NCI-H2227 treated with DMSO at 0.1 percent for 48 hours (cell line): ENCODE measurements around the gene SGK2.
"Not testable (repeated sequence)": the region's sequence is repeated elsewhere in the genome, so short reads cannot be mapped to it uniquely, and the experiment has no call there.

Experiments used
- DNase-seq: peaks from one replicate; lab custom pipeline; 2025; lab: John Stamatoyannopoulos, UW

SGK2 gene

DNA sequence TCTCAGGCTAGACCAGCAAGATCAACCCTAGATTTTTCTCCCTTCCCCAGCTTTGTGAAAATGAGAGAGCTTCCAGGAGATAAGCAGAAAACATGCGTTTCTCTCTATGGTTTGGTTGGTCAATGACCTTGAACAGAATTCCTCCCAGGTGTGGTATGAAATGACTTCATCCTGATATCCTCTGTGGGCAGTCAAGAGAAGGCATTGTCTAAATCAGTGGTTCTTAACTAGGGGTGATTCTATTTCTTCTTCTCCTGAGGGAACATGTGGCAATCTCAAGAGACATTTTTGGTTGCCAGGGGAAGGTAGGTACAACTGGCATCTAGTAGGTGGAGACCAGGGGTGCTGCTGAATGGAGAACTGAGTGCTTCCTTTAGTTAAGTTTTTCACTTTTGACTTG, 44.3 kb downstream of the SGK2 start:
- DNase-seq: no peak

DNA sequence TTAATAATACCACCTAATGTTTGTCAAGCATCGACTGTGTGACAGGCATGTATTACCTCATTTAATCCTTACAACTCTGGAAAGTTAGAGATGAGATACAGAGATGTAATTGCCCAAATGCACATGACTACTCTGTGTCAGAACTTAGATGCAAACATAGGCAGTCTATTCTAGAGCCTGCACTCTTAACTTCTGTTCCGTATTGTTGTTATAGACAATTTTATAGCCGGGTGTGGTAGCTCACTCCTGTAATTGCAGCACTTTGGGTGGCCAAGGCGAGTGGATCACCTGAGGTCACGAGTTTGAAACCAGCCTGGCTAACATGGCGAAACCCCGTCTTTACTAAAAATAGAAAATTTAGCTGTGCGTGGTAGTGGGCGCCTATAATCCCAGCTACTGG, 46.9 kb downstream of the SGK2 start:
- no peak for DNase-seq

DNA sequence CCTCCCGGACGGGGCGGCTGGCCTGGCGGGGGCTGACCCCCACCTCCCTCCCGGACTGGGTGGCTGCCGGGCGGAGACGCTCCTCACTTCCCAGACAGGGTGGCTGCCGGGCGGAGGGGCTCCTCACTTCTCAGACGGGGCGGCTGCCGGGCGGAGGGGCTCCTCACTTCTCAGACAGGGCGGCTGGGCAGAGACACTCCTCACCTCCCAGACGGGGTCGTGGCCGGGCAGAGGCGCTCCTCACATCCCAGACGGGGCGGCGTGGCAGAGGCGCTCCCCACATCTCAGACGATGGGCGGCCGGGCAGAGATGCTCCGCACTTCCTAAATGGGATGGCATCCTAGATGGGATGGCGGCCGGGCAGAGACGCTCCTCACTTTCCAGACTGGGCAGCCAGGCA, 48.5 kb downstream of the SGK2 start:
- not testable (repeated sequence) for DNase-seq

DNA sequence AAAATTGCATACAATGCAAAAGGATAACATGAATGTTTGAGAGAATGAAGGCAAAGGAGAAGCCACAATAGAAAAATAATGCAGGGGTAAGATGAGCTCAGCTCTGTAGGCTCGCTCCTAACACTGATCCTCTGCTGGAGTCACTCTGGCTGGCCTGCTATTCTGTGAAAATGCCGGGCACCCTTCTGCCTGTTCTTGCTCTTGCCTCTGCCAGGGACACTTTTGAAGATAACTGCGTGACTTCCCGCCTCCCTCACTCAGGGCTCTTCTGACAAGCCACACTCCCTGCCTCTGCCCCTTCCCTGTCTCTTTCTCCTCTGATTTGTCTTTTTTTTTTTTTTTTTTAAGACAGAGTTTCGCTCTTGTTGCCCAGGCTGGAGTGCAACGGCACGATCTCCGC, 72.8 kb downstream of the SGK2 start:
- no peak for DNase-seq
